HG02763 (cell line): ENCODE results near the gene SP5.
"Not testable (repeated sequence)": the region's sequence is repeated elsewhere in the genome, so short reads cannot be mapped to it uniquely, and the experiment has no call there.

Source experiments
- ATAC-seq: cut with Tn5 transposase; IDR thresholded peaks from one replicate; pipeline ENCODE4 v1.9.1; 2021; ENCODE audit warnings: mild to moderate bottlenecking, moderate library complexity; ENCODE audit not compliant: unreplicated experiment

SP5 gene

GRCh38 chr2:170710609-170710979 is 4.5 kb upstream of the SP5 start:
- ATAC-seq: no peak

- no peak for ATAC-seq
Observed at GRCh38 chr2:170711196-170711773, 3.9 kb upstream of the SP5 start.

GRCh38 chr2:170711774-170712652 is 3.1 kb upstream of the SP5 start:
- ATAC-seq: no peak

- no peak for ATAC-seq
Observed at GRCh38 chr2:170712653-170713542, 2.2 kb upstream of the SP5 start.

GRCh38 chr2:170713543-170714380 is 1.4 kb upstream of the SP5 start:
- no peak for ATAC-seq

GRCh38 chr2:170714381-170715061 is 616 bp upstream of the SP5 start:
- no peak for ATAC-seq

DNA sequence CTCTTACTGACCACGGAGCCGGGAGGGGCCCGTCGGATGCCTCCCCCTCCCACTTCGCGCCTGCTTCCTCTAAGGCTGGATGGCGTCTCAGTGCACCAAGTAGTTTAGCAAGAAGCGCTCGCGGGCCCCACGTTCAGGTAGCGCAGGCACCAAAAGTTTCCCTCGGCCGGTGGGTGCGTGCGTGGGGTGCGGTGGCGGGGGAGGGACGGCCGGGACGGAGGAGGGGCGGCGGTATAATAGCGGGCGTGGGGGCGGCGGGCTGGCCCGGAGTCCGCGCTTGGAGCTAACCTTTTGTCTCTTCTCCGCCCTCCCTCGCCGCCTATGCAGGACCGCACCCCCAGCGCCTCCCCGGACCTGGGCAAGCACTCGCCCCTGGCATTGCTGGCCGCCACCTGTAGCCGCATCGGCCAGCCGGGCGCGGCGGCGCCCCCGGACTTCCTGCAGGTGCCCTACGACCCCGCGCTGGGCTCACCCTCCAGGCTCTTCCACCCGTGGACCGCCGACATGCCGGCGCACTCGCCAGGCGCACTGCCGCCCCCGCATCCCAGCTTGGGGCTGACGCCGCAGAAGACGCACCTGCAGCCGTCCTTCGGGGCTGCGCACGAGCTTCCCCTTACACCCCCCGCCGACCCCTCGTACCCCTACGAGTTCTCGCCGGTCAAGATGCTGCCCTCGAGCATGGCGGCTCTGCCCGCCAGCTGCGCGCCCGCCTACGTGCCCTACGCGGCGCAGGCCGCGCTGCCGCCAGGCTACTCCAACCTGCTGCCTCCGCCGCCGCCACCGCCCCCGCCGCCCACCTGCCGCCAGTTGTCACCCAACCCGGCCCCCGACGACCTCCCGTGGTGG is 1.0 kb downstream of the SP5 start:
- no peak for ATAC-seq

DNA sequence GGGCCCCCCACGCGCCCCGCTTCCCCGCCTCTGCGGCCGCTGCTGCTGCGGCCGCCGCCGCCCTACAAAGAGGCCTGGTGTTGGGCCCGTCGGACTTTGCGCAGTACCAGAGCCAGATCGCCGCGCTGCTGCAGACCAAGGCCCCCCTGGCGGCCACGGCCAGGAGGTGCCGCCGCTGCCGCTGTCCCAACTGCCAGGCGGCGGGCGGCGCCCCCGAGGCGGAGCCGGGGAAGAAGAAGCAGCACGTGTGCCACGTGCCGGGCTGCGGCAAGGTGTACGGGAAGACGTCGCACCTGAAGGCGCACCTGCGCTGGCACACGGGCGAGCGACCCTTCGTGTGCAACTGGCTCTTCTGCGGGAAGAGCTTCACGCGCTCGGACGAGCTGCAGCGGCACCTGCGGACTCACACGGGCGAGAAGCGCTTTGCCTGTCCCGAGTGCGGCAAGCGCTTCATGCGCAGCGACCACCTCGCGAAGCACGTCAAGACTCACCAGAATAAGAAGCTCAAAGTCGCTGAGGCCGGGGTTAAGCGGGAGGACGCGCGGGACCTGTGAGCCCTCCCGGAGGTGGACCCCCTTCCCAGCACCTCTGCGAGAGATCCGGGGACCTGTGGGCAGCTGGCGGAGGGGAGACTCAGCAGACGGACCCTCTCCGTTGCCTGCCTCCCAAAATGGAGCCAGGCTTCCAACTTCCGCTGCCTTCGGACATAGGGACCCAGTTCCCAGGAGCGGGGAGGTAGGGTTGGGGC is 1.9 kb downstream of the SP5 start:
- ATAC-seq: no peak

- no peak for ATAC-seq
Observed at GRCh38 chr2:170717599-170717963, 2.4 kb downstream of the SP5 start.

DNA sequence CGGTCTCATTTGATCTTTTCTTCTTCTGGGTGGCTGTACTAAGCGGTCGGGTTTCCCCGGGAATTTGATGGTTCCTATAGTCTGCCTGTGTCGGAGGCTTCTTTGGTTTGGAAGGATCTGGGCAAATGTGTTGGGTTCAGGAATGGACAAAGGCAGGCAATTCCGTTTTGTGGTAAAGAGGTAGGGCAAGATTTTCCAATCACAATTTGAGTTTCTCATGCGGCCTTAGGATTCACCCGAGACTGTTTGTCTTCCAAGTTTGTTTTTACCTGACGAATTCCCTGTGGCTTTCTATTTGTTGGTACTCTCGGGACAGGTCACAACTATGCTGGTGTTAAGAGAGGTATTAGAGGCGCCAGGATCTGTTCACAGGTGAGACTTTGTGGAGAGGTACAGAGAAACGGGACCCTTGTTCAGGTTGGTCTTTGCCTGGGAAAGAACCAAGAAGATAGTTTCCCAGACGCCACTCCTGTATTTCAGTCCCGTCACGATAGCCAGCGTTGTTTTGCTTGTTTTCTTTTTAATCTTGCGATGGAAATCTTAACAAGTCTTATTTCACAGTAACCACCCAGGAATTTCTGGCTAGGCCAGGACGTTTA is 3.0 kb downstream of the SP5 start:
- no peak for ATAC-seq

GRCh38 chr2:170719810-170720209 is 4.7 kb downstream of the SP5 start:
- ATAC-seq: no peak

GRCh38 chr2:170721678-170722077 is 6.5 kb downstream of the SP5 start:
- no peak for ATAC-seq

DNA sequence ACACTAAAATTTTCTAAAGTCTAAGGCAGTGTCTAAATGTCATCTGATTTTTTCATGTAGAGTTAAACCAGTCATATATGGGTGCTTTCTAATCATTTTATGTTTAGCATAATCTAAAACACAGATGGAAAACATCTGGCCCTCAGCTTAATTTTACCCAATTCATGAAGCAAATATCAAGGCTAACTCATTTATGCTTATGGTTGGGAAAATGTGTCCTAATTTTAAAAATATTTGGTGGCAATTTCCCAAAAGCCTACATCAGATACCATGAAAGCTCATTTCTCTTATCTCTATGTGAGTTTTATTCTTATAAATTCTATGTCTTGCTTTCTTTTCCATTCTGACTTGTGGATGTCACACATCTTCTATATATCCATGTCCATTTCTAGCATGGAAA is 7.2 kb downstream of the SP5 start:
- ATAC-seq: no peak

GRCh38 chr2:170723446-170723958 is 8.4 kb downstream of the SP5 start:
- ATAC-seq: no peak

- no peak for ATAC-seq
Observed at GRCh38 chr2:170733798-170734600, 18.9 kb downstream of the SP5 start.

- not testable (repeated sequence) for ATAC-seq
Observed at GRCh38 chr2:170734601-170735000, 19.5 kb downstream of the SP5 start.

GRCh38 chr2:170736628-170737027 is 21.5 kb downstream of the SP5 start:
- ATAC-seq: no peak
